ENCODE measurements around the gene SLC39A9. TPM values are rescaled to one million over a fixed set of nuclear protein-coding genes. Genes with fewer than 3 reads are reported as not detected.

SLC39A9 gene
- polyA plus RNA-seq, 5 donors: 55.4 to 71.2 (median 70.4) TPM

DNA sequence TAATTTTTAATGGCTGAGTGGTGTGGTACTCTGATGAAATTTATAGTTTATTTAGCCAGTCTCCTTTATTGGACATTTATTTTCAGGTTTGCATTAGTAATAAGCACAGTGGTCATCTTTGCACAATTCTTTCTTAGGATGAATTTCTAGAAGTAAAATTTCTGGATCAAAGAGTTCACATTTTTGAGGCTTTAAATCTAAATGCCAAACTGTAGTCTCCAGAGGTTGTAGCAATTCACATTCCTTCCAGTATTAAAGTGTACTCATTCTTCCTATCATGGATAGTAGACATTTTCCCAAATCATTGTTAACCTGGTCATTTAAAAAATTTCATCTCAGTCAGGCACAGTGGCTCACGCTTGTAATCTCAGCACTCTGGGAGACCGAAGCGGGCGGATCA is 24.8 kb downstream of the SLC39A9 start:
- DNase-seq: no peak

- DNase-seq: no peak
Measured at GRCh38 chr14:69424149-69424923, 25.8 kb downstream of the SLC39A9 start.

- no peak for DNase-seq
Measured at GRCh38 chr14:69427596-69427995, 29.1 kb downstream of the SLC39A9 start.

- no peak for DNase-seq
Measured at GRCh38 chr14:69428289-69428998, 30.0 kb downstream of the SLC39A9 start.

GRCh38 chr14:69429643-69430042 is 31.2 kb downstream of the SLC39A9 start:
- DNase-seq: no peak

- no peak for DNase-seq
Measured at GRCh38 chr14:69430306-69430939, 31.9 kb downstream of the SLC39A9 start.

GRCh38 chr14:69432364-69432763 is 33.9 kb downstream of the SLC39A9 start:
- no peak for DNase-seq

DNA sequence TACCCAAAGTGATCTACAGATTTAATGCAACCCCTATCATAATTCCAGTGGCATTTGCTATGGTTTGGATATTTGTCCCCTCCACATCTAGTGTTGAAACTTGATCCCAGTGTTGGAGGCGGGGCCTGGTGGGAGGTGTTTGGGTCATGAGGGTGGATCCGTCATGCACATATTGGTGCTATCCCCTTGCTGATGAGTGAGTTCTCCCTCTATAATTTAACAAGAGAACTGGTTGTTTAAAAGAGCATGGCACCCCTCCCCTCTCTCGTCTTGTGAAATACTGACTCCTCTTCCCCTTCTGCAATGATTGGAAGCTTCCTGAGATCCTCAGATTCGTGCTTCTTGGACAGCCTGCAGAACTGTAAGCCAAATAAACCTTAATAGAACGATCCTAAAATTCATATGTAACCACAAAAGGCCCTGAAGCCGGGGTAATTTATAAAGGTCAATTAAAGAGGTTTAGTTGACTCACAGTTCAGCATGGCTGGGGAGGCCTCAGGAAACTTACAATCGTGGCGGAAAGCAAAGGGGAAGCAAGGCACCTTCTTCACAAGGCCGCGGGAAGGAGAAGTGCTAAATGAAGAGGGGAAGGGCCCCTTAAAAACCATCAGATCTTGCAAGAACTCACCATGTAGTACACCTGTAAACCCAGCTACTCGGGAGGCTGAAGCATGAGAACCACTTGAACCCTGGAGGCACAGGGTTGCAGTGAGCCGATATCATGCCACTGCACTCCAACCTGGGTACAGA is 41.2 kb downstream of the SLC39A9 start:
- DNase-seq: no peak

GRCh38 chr14:69441948-69442347 is 43.5 kb downstream of the SLC39A9 start:
- DNase-seq: no peak

DNA sequence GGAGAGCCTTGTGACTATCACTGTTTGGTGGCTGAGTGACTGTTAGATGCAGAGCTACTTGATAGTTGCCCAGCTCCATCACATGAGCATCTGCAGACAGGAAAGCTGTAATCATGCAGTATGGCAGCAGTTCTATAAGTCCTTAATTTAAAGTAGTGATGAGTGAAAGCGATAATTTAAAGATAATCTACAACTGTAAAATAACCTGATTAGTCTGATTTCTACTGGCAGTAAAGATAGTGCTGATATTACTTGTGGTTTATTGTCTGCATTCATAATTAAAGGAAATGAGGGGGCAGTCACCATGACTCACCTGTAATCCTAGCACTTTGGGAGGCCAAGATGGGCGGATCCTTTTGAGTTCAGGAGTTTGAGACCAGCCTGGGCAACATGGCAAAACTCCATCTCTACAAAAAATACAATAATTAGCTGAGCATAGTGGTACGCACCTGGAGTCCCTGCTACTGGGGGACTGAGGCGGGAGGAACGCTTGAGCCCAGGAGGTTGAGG is 44.9 kb downstream of the SLC39A9 start:
- no peak for DNase-seq

DNA sequence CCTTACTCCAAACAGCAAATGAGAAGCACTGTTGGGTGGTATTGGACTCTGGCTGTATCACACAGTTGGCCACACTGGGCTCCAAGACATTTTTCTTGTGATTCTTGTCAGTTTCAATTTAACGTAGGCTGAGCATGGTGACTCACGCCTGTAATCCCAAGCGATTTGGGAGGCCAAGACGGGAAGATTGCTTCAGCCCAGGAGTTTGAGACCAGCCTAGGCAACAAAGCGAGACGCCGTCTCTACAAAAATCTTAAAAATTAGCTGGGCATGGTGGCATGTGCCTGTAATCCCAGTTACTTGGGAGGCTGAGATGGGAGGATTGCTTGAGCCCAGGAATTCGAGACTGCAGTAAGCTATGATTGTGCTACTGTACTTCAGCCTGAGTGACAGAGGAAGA is 50.7 kb downstream of the SLC39A9 start:
- DNase-seq: no peak

- DNase-seq: no peak
Measured at GRCh38 chr14:69451941-69452340, 53.4 kb downstream of the SLC39A9 start.

DNA sequence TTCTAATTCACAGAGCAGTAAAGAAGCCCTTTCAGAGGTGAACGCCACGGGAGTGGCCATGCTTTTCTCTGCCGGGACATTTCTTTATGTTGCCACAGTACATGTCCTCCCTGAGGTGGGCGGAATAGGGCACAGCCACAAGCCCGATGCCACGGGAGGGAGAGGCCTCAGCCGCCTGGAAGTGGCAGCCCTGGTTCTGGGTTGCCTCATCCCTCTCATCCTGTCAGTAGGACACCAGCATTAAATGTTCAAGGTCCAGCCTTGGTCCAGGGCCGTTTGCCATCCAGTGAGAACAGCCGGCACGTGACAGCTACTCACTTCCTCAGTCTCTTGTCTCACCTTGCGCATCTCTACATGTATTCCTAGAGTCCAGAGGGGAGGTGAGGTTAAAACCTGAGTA is 59.9 kb downstream of the SLC39A9 start:
- no peak for DNase-seq

GRCh38 chr14:69459122-69459521 is 60.6 kb downstream of the SLC39A9 start:
- no peak for DNase-seq

DNA sequence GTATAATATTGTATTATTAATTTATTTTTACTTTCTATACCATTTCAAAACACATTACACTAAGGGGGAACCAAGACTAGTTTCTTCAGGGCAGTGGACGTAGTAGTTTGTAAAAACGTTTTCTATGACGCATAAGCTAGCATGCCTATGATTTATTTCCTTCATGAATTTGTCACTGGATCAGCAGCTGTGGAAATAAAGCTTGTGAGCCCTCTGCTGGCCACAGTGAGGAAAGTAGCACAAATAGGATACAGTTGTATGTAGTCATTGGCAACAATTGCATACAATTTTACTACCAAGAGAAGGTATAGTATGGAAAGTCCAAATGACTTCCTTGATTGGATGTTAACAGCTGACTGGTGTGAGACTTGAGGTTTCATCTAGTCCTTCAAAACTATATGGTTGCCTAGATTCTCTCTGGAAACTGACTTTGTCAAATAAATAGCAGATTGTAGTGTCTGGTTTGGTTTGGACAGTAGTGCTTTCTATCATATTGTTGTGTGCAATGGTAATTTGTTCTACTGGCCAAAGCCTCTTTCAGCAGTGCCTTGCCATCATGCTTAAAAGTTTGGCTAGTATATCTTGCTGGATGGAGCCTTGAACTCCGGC is 61.7 kb downstream of the SLC39A9 start:
- DNase-seq: peak; percentile 49 to 64

DNA sequence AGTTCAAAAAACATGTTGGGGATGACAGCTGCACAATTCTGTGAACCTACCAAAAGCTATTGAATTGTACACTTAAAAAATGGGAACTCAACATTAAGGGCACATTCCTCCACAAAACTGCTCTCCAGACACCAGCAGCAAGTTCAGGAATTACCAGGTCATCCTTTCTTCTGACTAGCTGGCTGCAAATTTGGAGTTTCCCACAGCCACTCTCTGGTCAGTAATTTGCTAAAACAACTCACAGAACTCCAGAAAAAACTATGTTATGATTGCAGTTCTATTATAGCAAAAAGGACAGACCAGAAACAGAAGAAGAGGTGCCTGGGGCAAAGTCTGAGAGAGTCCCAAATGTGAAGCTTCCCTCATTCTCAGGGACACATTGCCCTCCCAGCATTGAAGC is 65.9 kb downstream of the SLC39A9 start:
- no peak for DNase-seq

GRCh38 chr14:69464829-69465228 is 66.3 kb downstream of the SLC39A9 start:
- no peak for DNase-seq

DNA sequence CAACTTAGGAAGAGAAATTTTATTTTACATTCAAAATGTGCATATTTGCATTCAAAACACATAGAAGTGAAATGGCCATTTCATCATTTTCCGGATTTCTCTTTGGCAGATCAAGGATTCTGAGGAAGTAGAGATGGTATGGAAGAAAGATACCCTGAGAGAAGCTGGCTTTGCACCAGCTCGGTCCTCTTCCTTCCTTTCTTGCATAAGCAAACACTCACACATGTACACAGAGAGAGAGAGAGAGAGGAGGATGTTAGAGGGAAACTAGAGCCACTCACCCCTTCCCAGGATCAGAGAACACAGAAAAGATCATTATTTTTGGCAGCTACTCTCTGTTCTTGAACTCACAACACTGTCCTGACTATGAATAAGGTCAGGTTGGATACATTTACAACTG is 70.5 kb downstream of the SLC39A9 start:
- DNase-seq: no peak

- DNase-seq: no peak
Measured at GRCh38 chr14:69471436-69471835, 72.9 kb downstream of the SLC39A9 start.

DNA sequence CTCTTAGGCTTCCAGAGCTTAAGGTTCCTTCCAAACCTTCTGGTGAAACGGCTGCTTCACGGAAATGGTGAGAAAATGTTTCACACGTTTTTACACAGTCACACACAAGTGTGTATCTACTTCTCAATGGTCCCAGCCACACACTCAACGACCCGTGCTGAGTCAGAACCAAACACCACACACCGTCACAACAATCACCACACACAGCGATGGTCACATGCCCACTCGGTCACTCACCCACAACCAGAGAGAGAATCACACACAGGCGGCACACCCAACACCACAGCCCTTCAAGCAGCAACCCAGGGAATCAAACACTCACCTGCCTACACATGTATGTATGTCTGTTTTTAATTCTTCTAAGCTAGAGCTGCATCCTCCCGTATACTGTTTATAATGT is 73.4 kb downstream of the SLC39A9 start:
- no peak for DNase-seq

GRCh38 chr14:69473260-69473659 is 74.8 kb downstream of the SLC39A9 start:
- DNase-seq: no peak

DNA sequence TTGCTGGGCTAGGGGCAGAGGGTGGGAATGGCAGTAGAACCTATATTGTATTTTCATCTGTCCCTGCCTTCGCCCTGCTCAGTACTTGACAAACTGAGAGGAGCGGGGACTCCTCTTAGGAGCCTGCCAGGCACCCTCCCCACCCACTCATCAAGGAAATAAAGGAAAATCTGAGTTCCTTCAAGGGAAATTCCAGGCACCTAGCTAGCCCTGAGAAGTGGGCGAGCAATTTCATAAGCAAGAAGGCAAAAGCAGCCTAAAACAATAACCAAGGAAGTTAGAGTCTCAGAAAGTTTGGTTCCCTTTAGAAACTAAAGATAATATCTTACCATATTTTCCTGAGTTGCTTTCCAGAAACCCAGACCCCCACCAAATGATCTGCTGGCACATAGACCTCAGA is 75.5 kb downstream of the SLC39A9 start:
- DNase-seq: no peak
